HepG2 (cell line): ENCODE data around the gene COMMD7. TPM values are rescaled to one million over a fixed set of nuclear protein-coding genes. Genes with fewer than 3 reads are reported as not detected.
A peak's percentile ranks its signal among the peaks of the same experiment; 100 is the strongest.

Experiments
- CREM ChIP-seq, 2 experiments: sonication (generic) in 1 of 2; formaldehyde crosslinking in 1 of 2; IDR thresholded peaks; 2 replicates each; pipeline versions ENCODE4 v1.4.0 to v1.6.1; 2016 to 2020; ENCODE audit warnings: antibody characterized with exemption in 1 of 2, mild to moderate bottlenecking in 1 of 2, missing genetic modification reagents in 1 of 2
- FOXP4 ChIP-seq: sonication (generic); formaldehyde crosslinking; IDR thresholded peaks from 2 replicates; pipeline ENCODE4 v1.4.0; 2020; ENCODE audit warnings: missing genetic modification reagents
- IRX3 ChIP-seq: sonication (generic); formaldehyde crosslinking; IDR thresholded peaks from 2 replicates; pipeline ENCODE4 v1.8.1; 2023; ENCODE audit warnings: mild to moderate bottlenecking, low read depth, missing genetic modification reagents, borderline replicate concordance
- KAT7 ChIP-seq: IDR thresholded peaks from 2 replicates; pipeline ENCODE4 v1.6.1; 2018; ENCODE audit warnings: borderline replicate concordance, missing compliant biosample characterization
- KIAA2018 ChIP-seq: sonication (generic); formaldehyde crosslinking; IDR thresholded peaks from 2 replicates; pipeline ENCODE4 v1.5.0; 2020; ENCODE audit warnings: mild to moderate bottlenecking, missing genetic modification reagents, borderline replicate concordance
- RNF2 ChIP-seq: fragments of 450-650 bp; conservative IDR thresholded peaks from 2 replicates; pipeline ENCODE4 v1.6.1; 2016; ENCODE audit warnings: low read depth
- SOX5 ChIP-seq: IDR thresholded peaks from 2 replicates; pipeline ENCODE4 v1.6.1; 2016; ENCODE audit warnings: borderline replicate concordance
- SPEN ChIP-seq: sonication (generic); formaldehyde crosslinking; IDR thresholded peaks from 2 replicates; pipeline ENCODE4 v1.5.1; 2020; ENCODE audit warnings: low read depth, mild to moderate bottlenecking, missing genetic modification reagents
- ZFP91 ChIP-seq: sonication (generic); formaldehyde crosslinking; IDR thresholded peaks from 2 replicates; pipeline ENCODE4 v1.9.0; 2022; ENCODE audit warnings: missing genetic modification reagents, mild to moderate bottlenecking, borderline replicate concordance
- ZNF292 ChIP-seq: sonication (generic); formaldehyde crosslinking; IDR thresholded peaks from 2 replicates; pipeline ENCODE4 v1.8.1; 2022; ENCODE audit warnings: mild to moderate bottlenecking, low read depth, missing genetic modification reagents, borderline replicate concordance
- ZNF432 ChIP-seq: sonication (generic); formaldehyde crosslinking; IDR thresholded peaks from 2 replicates; pipeline ENCODE4 v1.5.0; 2020; ENCODE audit warnings: missing genetic modification reagents, mild to moderate bottlenecking, borderline replicate concordance
- ZNF816 ChIP-seq: sonication (generic); formaldehyde crosslinking; IDR thresholded peaks from 2 replicates; pipeline ENCODE4 v1.8.0; 2022; ENCODE audit warnings: missing genetic modification reagents, mild to moderate bottlenecking, borderline replicate concordance
- ZNF850 ChIP-seq: sonication (generic); formaldehyde crosslinking; conservative IDR thresholded peaks from 2 replicates; pipeline ENCODE4 v1.9.0; 2021; ENCODE audit warnings: mild to moderate bottlenecking, missing genetic modification reagents
- polyA plus RNA-seq, 8 experiments: library from polyadenylated mRNA; depleted of rRNA in 3 of 8; stranded (reverse) in 7 of 8; unstranded in 1 of 8; fragments of >200 nt; fragmentation: Illumina TruSeq in 4 of 8; extraction: Trizol in 4 of 8; gene quantifications; 2 replicates each; pipeline versions ENCODE4 v1.2.1 to v1.2.3, GENCODE V29; 2011 to 2016; ENCODE audit warnings: low read depth in 4 of 8, missing spikeins in 1 of 8, mixed read lengths in 1 of 8; ENCODE audit not compliant: insufficient read depth in 1 of 8
- total RNA-seq, 5 experiments: library from RNA; depleted of rRNA; stranded (reverse); fragments of >200 nt; fragmentation: Illumina TruSeq; extraction: Trizol; gene quantifications; 2 replicates each; pipeline ENCODE4 v1.2.3, GENCODE V29; 2016; ENCODE audit warnings: low read depth in 1 of 5

COMMD7 gene
- total and polyA plus RNA-seq, 2 of the 13 experiments (the other 11 are each of a cell fraction or from before 2014, with no cell fraction given), result 42.1 to 53.3 TPM

- TF ChIP-seq ZNF850 (no peak), ZNF292 (CRISPR knock-in tag) (peak; percentile 99), ZNF432 (CRISPR knock-in tag) (no peak), KAT7 (no peak), CREM (IDR thresholded peaks at IDR 0.05) (no peak), CREM (CRISPR knock-in tag; IDR thresholded peaks at IDR 0.05) (no peak), RNF2 (no peak), ZFP91 (peak; percentile 85), FOXP4 (peak; percentile 50; the same call in 1 of the 2 replicates), SPEN (peak; percentile 33; the same call in 1 of the 2 replicates), ZNF816 (no peak), KIAA2018 (CRISPR knock-in tag) (no peak), IRX3 (CRISPR knock-in tag) (peak; percentile 59; the same call in 1 of the 2 replicates), SOX5 (CRISPR knock-in tag) (peak; percentile 42; the same call in 1 of the 2 replicates)
These were observed 61.8 kb downstream of the COMMD7 start (continued) for GRCh38 chr20:32681175-32682084.
